ENCODE data around the gene FBXO42.
"Not testable (repeated sequence)": the region's sequence is repeated elsewhere in the genome, so short reads cannot be mapped to it uniquely, and the experiment has no call there.

The FBXO42 gene

GRCh38 chr1:16366722-16367257, 14.5 kb upstream of the FBXO42 start, which contains the start of gene SZRD1:
TSS of gene SZRD1 (plus strand) at chr1:16367242. CDS start at chr1:16367258, 16 bp downstream.
- Mint-ChIP-seq H3K36me3 (ENCODE audit: insufficient read depth) (peaks cover 22% of the 10 kb centered on the region), H3K9me3 (no peaks in the 10 kb centered on the region), H3K4me3 (peak within 1 kb of the TSS; percentile 98), H3K27me3 (no peaks in the 10 kb centered on the region), H3K27ac (peak within 1 kb of the TSS; percentile 98 to 99), H3K4me1 (ENCODE audit: low read depth in 2 of 2) (peaks cover 25 to 29% of the 10 kb centered on the region in 2 donors)
- ATAC-seq (replicated peaks), result peak; percentile 85
- DNase-seq, result peak; percentile 93 to 95 (median 93)

GRCh38 chr1:16365146-16365498, 12.8 kb upstream of the FBXO42 start:
- H3K9me3 Mint-ChIP-seq; DNase-seq; ATAC-seq (replicated peaks); H3K4me3 Mint-ChIP-seq; H3K27me3 Mint-ChIP-seq; H3K27ac Mint-ChIP-seq: not testable (repeated sequence)
- Mint-ChIP-seq H3K4me1 (ENCODE audit: low read depth in 2 of 2) (peaks cover 16 to 19% of the 10 kb centered on the region in 2 donors), H3K36me3 (ENCODE audit: insufficient read depth) (peaks cover 18% of the 10 kb centered on the region)

GRCh38 chr1:16356867-16357266, 4.6 kb upstream of the FBXO42 start:
- Mint-ChIP-seq H3K27ac (no peak overlapping the region), H3K4me1 (ENCODE audit: low read depth in 2 of 2) (peaks cover 0 to 2% of the 10 kb centered on the region in 2 donors), H3K27me3 (no peaks in the 10 kb centered on the region), H3K36me3 (ENCODE audit: insufficient read depth) (peaks cover 10% of the 10 kb centered on the region), H3K4me3 (no peak overlapping the region), H3K9me3 (no peaks in the 10 kb centered on the region)
- DNase-seq (no peak), ATAC-seq (replicated peaks) (no peak)

GRCh38 chr1:16354619-16355018, 2.3 kb upstream of the FBXO42 start:
- Mint-ChIP-seq H3K9me3 (no peaks in the 10 kb centered on the region), H3K27me3 (no peaks in the 10 kb centered on the region), H3K36me3 (ENCODE audit: insufficient read depth) (peaks cover 11% of the 10 kb centered on the region), H3K4me3 (no peak overlapping the region), H3K4me1 (ENCODE audit: low read depth in 2 of 2) (peaks cover 19 to 20% of the 10 kb centered on the region in 2 donors), H3K27ac (no peak overlapping the region)
- DNase-seq (no peak), ATAC-seq (replicated peaks) (no peak)

- no peak for ATAC-seq (replicated peaks)
- Mint-ChIP-seq H3K36me3 (ENCODE audit: insufficient read depth) (peaks cover 11% of the 10 kb centered on the region), H3K27me3 (no peaks in the 10 kb centered on the region), H3K4me3 (peak overlapping the region; percentile 90 to 92), H3K4me1 (ENCODE audit: low read depth in 2 of 2) (peaks cover 22 to 23% of the 10 kb centered on the region in 2 donors), H3K9me3 (no peaks in the 10 kb centered on the region), H3K27ac (peak overlapping the region; percentile 95 to 97)
- no peak for DNase-seq
Observed at GRCh38 chr1:16352842-16353535, 709 bp upstream of the FBXO42 start.

GRCh38 chr1:16351456-16351993, 755 bp downstream of the FBXO42 start:
- Mint-ChIP-seq H3K4me1 (ENCODE audit: low read depth in 2 of 2) (peaks cover 22 to 23% of the 10 kb centered on the region in 2 donors), H3K27ac (peak overlapping the region; percentile 95 to 97), H3K4me3 (peak overlapping the region; percentile 90 to 92), H3K9me3 (no peaks in the 10 kb centered on the region), H3K36me3 (ENCODE audit: insufficient read depth) (peaks cover 11% of the 10 kb centered on the region), H3K27me3 (no peaks in the 10 kb centered on the region)
- no peak for ATAC-seq (replicated peaks)
- DNase-seq, result no peak

- H3K9me3 Mint-ChIP-seq, result no peaks in the 10 kb centered on the region
Observed at GRCh38 chr1:16349847-16350406, 2.4 kb downstream of the FBXO42 start.

GRCh38 chr1:16348414-16349182, 3.7 kb downstream of the FBXO42 start:
- peaks cover 8% of the 10 kb centered on the region for H3K36me3 Mint-ChIP-seq (ENCODE audit: insufficient read depth)
- no peak overlapping the region for H3K27ac Mint-ChIP-seq
- peaks cover 27 to 29% of the 10 kb centered on the region in 2 donors for H3K4me1 Mint-ChIP-seq (ENCODE audit: low read depth in 2 of 2)
- no peaks in the 10 kb centered on the region for H3K9me3 Mint-ChIP-seq
- ATAC-seq (replicated peaks), result no peak
- peak overlapping the region in 1 of 2 donors; percentile 35 for H3K4me3 Mint-ChIP-seq
- DNase-seq, result no peak
- H3K27me3 Mint-ChIP-seq, result no peaks in the 10 kb centered on the region

More at GRCh38 chr1:16349847-16350406, 2.4 kb downstream of the FBXO42 start:
- peak overlapping the region in 1 of 2 donors; percentile 90 for H3K4me3 Mint-ChIP-seq
- DNase-seq (no peak), ATAC-seq (replicated peaks) (no peak)
- no peaks in the 10 kb centered on the region for H3K27me3 Mint-ChIP-seq
- peaks cover 27 to 29% of the 10 kb centered on the region in 2 donors for H3K4me1 Mint-ChIP-seq (ENCODE audit: low read depth in 2 of 2)
- no peak overlapping the region for H3K27ac Mint-ChIP-seq
- peaks cover 11% of the 10 kb centered on the region for H3K36me3 Mint-ChIP-seq (ENCODE audit: insufficient read depth)

GRCh38 chr1:16343276-16343675, 9.0 kb downstream of the FBXO42 start:
- ATAC-seq (replicated peaks); H3K27ac Mint-ChIP-seq; H3K9me3 Mint-ChIP-seq; H3K27me3 Mint-ChIP-seq; DNase-seq; H3K4me3 Mint-ChIP-seq: not testable (repeated sequence)
- H3K4me1 Mint-ChIP-seq (ENCODE audit: low read depth in 2 of 2), result peaks cover 11 to 27% of the 10 kb centered on the region in 2 donors
- peaks cover 20% of the 10 kb centered on the region for H3K36me3 Mint-ChIP-seq (ENCODE audit: insufficient read depth)

- Mint-ChIP-seq H3K36me3 (ENCODE audit: insufficient read depth) (peaks cover 20% of the 10 kb centered on the region), H3K9me3 (no peaks in the 10 kb centered on the region), H3K27ac (no peak overlapping the region), H3K27me3 (no peaks in the 10 kb centered on the region), H3K4me3 (no peak overlapping the region), H3K4me1 (ENCODE audit: low read depth in 2 of 2) (peaks cover 12 to 28% of the 10 kb centered on the region in 2 donors)
- ATAC-seq (replicated peaks) (no peak), DNase-seq (no peak)
Observed at GRCh38 chr1:16342331-16343062, 9.8 kb downstream of the FBXO42 start.

- peaks cover 11 to 32% of the 10 kb centered on the region in 2 donors for H3K4me1 Mint-ChIP-seq (ENCODE audit: low read depth in 2 of 2)
- H3K36me3 Mint-ChIP-seq (ENCODE audit: insufficient read depth), result peaks cover 25% of the 10 kb centered on the region
- no peaks in the 10 kb centered on the region for H3K27me3 Mint-ChIP-seq
- no peak overlapping the region for H3K27ac Mint-ChIP-seq
- DNase-seq (no peak), ATAC-seq (replicated peaks) (no peak)
- no peaks in the 10 kb centered on the region for H3K9me3 Mint-ChIP-seq
- no peak overlapping the region for H3K4me3 Mint-ChIP-seq
Observed at GRCh38 chr1:16340673-16341072, 11.6 kb downstream of the FBXO42 start.

- DNase-seq (no peak), ATAC-seq (replicated peaks) (no peak)
- Mint-ChIP-seq H3K4me1 (ENCODE audit: low read depth in 2 of 2) (peaks cover 17 to 40% of the 10 kb centered on the region in 2 donors), H3K9me3 (no peaks in the 10 kb centered on the region), H3K36me3 (ENCODE audit: insufficient read depth) (peaks cover 29% of the 10 kb centered on the region), H3K27me3 (no peaks in the 10 kb centered on the region), H3K27ac (no peak overlapping the region), H3K4me3 (no peak overlapping the region)
Observed at GRCh38 chr1:16338961-16339360, 13.3 kb downstream of the FBXO42 start.
